ENCODE results near the gene STK11.

STK11 gene

DNA sequence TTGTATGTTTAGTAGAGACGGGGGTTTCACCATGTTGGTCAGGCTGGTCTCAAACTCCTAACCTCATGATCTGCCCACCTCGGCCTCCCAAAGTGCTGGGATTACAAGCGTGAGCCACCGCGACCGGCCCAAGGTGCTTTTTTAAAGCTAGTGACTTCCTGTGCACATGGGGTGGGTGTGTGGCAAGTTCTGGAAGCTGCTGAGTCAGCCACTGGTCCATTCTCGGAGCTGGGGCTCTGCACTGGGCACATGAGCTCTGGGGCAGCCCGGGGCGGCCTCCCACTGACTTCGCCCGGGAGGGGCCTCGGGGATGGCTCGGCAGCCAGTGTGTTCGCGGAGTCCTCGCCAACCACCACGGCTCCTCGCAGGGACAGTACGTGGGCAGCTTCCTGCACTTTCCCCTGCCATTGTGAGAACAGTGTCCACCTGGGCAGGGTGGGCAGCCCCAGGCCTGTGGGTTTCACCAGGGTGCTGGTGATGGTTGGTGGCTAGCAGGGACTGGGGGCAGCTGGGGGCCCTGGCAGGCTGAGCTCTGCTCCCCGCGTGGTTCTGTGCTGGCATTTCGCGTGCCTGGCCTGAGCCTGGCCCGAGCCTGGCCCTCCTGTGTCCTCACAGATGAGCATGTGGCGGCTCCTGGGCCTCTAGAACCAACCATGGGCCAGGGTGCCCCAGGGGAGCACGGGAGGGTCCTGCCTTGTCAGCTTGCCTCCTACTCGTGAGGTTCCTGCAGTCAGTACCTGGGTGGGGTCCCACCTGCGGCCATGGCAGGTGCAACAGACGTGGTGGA lies 20.1 kb downstream of the STK11 start:
- no peak for DNase-seq (ENCODE audit: low read depth, low spot score)

DNA sequence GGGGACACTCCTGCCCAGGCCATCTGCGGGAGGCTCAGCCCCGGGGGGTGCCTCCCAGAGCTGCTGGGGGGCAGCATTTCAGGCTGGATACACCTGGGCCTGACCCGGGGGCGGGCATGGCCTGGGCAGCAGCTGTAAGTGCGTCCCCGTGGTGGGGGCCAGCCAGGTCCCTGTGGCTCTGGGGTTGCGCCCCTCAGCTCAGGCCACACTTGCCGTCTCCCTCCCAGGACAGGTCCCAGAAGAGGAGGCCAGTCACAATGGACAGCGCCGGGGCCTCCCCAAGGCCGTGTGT lies 20.6 kb downstream of the STK11 start:
- DNase-seq (ENCODE audit: low read depth, low spot score), result no peak

DNA sequence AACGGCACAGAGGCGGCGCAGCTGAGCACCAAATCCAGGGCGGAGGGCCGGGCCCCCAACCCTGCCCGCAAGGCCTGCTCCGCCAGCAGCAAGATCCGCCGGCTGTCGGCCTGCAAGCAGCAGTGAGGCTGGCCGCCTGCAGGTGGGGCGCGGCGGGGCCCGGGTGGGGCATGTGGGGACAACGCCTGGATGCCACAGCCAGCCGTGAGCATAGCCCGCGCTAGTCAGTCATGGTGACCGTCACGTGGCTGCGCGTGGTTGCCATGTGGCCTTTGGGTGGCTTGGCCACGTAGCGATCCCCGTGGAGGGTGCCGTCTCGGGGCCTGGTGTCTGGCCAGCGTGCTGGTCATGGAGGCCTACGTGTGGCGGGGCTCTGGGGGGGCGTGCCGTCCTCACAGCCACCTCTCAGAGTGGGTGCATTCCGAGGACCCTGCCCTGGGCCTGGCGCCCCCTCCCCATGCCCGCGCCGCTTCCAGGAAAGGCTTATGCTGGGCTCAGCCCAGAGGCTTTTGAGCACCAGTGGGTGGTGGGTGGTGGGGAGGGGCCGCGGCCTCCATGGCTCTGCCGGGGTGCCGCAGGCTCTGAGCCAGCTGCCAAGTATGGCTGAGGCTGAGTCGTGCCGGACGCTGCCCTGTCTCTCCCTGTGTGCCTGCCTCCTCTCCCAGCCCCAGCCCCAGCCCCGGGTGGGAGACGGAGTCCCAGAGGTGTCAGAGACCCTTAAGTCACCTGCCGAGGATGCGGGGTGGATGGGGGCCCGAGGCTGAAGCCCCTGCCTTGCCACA lies 21.1 kb downstream of the STK11 start:
- DNase-seq (ENCODE audit: low read depth, low spot score), result no peak

DNA sequence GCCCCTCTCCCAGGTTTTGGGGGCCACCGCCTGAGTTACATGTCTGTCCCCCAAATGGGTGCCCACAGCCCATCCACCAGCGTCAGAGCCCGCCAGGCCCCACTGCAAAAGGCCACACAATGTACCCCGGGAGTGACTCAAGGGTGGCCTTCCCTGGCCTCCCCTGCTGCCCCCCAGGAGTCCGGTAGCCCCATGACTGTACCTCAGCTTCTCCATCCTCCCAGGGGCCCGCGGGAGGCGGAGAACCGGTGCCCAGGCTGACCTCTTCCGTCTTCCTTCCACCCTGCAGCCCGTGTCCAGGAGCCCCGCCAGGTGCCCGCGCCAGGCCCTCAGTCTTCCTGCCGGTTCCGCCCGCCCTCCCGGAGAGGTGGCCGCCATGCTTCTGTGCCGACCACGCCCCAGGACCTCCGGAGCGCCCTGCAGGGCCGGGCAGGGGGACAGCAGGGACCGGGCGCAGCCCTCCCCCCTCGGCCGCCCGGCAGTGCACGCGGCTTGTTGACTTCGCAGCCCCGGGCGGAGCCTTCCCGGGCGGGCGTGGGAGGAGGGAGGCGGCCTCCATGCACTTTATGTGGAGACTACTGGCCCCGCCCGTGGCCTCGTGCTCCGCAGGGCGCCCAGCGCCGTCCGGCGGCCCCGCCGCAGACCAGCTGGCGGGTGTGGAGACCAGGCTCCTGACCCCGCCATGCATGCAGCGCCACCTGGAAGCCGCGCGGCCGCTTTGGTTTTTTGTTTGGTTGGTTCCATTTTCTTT lies 21.9 kb downstream of the STK11 start:
- DNase-seq (ENCODE audit: low read depth, low spot score), result no peak

DNA sequence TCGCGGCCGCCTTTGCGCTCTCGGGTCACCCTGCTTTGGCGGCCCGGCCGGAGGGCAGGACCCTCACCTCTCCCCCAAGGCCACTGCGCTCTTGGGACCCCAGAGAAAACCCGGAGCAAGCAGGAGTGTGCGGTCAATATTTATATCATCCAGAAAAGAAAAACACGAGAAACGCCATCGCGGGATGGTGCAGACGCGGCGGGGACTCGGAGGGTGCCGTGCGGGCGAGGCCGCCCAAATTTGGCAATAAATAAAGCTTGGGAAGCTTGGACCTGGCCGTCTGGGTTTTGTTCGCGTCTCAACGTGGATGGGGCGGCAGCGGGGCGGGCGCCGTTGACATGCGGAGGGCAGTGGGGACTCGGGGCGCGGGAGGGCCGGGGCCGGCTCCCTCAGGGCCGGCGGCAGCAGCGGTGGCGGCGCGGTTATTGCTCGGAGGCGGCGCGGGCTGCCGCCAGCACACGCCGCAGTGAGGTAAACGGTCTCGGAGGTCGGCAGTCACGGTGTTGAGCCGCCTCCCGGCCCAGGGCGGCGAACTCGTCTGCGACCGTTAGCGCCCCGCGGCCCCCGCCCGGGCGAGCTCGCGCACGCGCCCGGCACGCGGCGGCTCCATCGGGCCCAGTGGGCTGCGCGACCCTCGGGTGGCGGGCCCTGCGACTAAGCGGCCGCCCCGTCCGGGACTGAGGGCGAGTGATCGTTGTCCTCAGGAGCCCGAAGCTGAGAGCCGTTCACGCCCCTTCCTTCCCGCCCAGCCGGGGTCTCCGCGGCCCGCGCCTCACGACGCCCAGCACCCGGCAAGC lies 22.8 kb downstream of the STK11 start:
- no peak for DNase-seq (ENCODE audit: low read depth, low spot score)

DNA sequence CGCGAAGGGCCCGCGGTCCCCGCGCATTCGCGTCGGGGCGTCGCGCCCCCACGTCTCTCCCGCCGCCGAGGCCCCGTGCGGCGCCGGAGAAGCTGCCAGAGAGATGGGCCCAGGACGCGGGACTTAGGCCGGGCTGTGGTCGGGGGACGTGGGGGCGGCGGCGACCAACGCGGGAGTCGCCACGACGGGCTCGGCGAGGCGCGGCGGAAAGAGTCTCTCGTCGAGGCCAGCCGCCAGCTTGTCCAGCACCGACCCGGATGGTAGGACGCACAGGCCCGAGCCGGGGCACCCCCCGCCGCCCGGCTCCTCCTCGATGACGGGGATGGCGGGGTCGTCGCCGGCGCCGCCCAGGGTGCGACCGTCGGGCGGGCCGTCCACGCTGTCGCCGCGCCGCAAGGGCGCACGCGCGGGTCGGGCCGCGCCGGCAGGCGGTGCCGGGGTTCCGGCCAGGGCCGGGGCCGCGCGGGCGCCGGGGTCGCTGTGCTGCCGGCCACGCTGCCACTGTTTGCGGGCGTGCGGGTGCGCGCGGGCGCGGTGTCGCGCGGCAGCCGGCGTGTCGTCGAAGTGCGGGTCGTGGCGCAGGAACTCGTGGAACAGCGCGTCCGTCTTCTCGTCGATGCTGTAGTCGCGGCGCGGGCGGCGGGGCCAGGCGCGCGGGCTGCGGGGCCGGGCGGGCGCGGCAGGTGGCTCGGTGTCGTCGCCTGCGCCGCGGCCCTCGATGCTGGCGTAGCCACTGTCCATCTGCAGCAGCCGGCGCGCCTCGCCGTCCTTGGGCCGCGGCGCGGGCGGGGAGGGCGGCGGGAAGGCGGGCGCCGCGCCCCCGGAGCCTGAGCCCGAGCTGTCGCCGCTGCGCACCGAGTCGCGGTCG lies 23.7 kb downstream of the STK11 start:
- DNase-seq (ENCODE audit: low read depth, low spot score), result no peak

DNA sequence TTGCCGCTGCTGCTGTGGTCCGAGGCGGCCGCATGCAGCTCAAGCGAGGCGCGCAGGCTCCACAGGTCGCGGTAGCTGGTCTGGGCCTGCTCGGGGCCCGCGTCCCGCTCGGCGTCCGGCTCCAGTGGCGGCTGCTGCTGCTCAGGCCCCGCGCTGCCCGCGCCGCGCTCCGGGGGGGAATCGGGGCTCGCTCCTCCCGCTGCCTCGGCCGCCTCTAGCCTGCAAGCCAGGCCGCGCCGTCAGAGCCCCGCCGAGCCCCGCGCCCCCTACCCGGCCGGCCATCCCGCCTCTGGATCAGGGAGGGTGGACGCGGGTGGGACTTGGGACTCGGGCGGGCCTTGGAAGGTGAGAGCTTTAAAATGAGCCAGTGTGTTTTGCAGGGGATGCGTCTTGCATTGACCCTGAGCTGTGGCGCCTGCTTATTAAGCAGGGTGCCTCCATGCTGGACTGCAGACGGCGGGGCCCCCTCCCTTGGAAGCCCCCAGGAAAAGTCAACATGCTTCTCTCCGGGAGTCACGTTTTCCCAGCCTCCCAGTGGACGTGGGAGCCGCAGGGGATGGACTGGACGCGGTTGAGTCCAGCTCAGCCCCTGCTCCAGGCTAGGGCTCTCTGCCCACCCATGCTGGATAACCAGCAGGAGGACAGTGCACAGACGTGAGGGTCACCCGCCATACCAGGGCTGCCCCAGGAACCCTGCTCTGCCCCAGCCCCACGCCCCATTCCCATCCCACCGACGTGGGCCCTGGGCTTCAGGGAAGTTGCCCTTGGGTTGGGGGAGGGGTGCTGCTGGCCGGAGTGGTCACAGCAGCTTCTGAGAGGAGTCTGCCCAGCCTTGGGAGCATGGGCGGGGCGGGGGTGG lies 24.6 kb downstream of the STK11 start:
- DNase-seq (ENCODE audit: low read depth, low spot score), result no peak

DNA sequence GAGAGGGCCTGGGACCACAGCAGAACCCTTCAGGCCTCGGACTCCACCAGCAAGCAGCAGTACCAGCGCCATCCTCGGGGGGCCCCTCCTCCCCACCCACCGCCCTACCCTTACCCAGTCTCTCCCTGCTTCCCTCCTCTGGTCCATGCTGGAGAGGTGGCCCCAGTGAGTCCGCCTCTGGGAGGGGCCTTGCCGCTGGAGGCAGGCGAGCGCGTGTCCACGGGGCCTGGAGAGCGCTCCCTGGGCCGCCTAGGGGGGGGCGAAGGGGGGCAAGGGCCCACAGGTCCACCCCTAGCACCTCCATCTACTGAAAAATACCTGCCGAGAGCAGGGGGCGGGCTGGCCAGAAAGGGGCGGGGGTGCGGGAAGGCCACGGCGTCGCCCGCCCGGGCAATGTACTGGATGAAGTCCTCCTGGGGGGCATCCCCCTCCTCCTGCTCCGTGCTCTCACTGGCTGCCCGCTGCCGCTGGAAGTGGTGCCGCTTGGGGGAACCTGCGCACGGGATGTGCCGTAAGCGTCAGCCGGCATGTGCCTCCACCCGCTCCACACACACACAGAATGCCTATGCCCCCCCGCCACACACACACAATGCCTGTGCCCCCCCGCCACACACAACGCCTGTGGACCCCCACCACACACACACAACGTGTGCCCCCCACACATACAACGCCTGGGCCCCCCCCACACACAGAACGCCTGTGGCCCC lies 25.4 kb downstream of the STK11 start:
- no peak for DNase-seq (ENCODE audit: low read depth, low spot score)

DNA sequence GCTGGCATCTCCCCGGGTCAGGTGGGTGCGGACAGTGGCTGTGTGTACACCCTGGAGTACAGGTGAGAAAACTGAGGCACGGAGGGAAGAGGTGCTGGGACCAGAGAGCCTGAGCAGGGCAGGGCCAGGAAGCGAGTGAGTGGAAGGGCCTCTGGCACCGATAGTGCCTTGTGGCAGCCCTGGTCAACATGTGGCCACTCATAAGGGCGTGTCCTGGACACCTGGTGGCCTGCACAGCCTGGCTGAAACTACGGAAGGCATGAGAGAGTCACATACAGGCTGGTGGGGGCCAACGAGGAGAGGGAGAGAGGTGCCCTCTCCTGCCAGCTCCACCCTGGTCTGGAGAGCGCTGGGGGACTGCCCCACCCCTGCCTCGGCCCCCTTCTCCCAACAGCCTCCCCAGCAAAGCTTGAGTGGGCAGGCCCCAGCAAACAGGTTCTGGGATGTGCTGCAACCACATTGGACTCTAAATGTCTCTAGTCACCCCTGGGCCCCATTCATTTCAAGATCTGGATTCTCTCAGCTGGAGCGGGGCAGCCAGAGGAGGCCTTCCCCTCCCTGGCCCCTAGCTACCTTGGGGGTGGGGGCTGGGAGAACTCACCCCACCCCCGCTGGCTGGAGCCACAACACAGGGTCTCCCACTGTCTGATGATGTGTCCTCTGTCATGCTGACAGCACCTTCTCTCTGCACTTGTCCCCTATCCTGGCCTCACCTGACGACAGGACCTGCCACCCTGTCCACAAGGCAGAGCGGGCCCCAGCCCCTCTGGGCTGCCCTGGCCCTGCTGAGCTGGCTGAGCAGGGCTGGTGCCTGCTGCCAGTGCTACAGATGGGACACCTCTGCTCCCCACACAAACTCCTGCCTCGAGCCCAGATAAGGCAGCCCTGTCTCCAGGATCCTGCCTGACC lies 26.4 kb downstream of the STK11 start:
- DNase-seq (ENCODE audit: low read depth, low spot score), result no peak

DNA sequence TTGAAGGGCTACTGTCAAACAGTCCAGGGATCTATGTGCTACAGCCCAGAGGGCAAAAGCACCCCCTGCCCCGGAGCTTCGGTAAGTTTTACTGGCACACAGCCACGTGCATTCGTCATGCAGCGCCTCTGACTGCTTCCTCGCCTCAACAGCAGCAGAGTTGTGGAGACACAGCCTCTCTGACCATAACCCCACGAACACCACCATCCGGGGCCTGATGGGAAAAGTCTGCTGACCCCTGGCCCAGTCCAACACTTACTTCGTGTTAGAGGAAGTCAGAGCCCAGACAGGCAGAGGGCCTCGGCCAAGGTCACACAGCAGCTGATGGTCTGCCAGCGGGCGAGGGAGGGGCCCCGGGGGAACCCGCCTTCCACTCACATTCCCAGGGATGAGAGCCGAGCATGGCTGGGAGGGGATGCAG lies 27.1 kb downstream of the STK11 start:
- no peak for DNase-seq (ENCODE audit: low read depth, low spot score)

DNA sequence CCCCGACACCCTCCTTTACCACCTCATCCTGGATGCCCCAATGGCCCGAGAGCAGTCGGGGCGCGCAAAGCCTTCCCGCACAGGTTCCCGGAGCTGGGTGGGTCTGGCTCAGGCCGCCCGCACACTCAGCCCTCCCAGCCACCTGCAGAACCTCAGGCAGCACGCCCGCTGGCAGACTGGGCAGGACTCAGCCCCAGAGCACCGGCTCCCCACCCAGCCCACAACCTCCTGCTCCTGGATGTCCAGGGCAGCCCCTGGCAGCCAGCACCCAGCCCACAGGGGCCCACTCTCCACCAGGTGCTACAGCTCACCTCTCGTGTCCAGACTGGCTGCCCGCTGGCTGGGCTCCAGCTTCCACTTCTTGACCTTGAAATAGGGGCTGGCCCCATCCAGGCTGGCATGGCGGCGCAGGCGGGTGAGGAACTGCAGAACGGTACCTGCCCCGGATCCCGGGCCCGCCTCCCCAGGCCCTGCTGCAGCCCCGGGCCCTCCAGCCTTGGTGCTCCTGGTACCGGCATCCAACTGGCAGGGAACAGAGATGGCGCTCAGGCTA lies 27.6 kb downstream of the STK11 start:
- no peak for DNase-seq (ENCODE audit: low read depth, low spot score)

DNA sequence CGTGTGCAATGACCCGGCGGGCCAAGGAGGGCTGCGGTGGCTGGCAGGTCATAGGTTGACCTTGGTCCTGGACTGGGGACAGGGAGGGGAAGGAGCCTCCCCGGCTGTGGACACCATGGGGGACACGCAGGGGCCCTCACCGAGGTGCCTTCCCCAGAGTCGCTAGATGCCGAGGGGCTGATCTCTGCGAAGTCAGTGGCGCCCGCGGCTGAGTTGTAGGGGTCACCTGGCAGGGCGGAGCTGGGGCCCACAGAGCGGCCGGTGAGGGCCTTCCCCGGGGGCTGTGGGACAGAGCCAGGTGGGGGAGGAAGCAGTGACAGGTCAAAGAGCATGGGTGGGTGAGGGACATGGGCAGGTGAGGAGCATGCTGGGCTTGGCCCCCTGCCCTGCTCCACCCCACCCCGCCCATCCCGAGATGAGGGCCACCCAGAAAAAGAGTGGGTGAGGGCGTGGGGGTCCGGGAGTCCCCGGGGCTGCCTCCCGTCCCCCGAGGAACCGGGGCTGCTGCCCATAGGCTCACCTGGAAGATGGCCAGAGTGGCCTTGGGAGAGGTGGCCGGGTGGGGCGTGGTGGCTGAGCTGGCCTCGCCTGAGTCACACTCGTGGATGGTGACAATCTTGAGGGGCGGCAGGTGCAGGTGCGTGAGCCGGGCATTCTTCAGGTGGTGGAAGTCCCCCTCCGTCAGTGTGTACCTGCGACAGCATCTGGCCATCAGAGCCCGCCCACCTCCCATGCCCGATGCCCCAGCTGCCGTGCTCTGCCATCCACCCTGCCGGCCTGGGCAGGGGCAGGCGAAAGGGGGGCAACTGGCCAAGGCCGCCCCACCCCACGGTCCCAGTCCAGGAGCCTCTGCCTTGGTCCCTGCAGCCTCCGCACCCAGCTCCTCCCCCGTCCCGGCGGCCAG lies 28.7 kb downstream of the STK11 start:
- DNase-seq (ENCODE audit: low read depth, low spot score), result no peak

DNA sequence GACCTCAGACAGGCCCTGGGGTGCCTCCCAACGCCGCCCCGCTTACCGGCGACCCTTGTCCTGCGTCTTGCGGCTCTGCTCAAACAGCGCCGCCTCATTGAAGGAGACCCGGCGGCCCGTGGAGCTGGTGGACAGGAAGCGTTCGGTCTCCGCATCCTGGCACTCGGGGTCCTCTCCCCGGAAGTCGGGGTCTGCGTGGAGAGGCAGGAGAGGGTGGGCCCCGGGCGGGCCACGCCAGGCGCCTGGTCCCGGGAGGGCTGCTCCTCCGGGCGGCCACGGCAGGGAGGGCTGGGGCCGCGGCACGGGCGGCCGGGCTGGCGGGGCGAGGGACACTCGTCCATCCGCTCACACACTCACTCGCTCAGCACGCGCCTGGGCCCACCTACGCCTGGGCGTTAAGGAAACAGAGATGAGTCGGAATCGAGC lies 29.4 kb downstream of the STK11 start:
- no peak for DNase-seq (ENCODE audit: low read depth, low spot score)

DNA sequence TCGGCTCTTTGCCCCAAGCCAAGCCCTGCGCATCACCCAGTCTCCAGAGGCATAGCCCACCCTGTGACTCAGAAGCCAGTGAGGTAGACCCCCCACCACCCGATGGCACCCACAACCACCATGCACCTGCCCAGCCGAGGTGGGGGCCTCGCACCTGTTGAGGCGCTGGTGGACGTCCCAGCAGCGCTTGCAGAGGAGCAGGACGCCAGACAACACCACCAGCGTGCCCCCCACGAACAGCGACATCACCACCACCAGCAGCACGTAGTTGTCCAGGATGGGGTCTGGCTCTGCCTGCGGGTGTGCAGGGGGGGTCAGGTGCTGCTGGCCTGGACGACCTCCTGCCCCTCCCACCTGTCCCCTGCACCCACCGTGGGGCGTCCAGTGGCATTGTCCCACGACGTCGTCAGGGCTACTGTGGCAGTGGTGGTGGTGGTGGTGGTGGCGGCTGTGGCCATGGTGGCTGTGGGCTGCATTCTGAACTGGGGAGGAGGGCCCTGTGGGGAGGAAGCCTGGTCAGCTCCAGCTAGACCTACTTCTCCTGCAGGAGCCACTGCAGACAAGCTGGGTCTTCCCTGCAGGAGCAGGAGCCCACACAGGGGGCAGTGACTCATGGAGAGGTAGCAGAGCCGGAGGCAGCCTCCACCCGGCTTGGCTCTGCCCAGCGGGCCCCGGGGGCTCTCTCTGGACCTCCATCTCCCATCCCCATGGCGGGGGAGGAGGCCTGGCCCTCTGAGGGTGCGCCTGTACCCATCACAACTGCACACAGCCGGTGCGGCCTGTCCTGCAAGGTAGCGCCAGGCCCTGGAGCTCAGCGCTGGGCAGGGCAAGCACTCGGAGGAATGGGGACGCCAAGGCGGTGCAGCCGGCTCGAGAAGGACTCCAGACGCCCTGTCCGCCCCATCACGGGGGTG lies 30.3 kb downstream of the STK11 start:
- DNase-seq (ENCODE audit: low read depth, low spot score), result no peak

DNA sequence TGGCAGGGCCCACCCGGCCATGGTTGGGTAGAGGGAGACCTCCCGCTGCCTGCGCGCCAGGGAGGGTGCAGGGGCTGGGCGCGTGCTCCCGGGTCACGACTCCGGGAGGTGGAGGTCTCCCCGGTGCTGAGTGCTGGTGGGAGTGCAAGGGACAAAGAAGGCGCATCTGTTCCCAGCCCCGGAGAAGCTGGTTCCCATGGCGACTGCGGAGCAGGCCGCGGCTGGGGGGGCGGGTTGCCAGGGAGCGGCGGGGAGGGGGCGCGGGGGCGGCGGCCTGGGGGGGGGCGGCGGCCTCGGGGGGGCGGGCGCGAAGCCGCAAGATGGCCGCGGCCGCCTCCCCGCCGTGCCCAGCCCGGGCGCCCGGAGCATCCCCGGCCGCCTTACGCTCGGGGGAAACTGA lies 31.0 kb downstream of the STK11 start:
- no peak for DNase-seq (ENCODE audit: low read depth, low spot score)

Data from activated naive CD8-positive, alpha-beta T cell treated with anti-CD3 and anti-CD28 coated beads, Interleukin-2, amount 50 U/mL, for 16 hours (primary cell).